ENCODE measurements around the gene EXOSC7. TPM values are rescaled to one million over a fixed set of nuclear protein-coding genes. Genes with fewer than 3 reads are reported as not detected.

The EXOSC7 gene
- 10 to 100 TPM; 44.2 to 70.8 (median 54.8) TPM for total RNA-seq

GRCh38 chr3:44976002-44976815 lies at the start of gene EXOSC7, which contains the start of gene ZDHHC3:
Gene EXOSC7 (plus strand): TSS chr3:44976244. CDS start chr3:44976278, 34 bp downstream.
Gene ZDHHC3 (minus strand): TSS chr3:44976174. CDS start chr3:44959436, 16,738 bp downstream.
- TF ChIP-seq, protein P1, sequence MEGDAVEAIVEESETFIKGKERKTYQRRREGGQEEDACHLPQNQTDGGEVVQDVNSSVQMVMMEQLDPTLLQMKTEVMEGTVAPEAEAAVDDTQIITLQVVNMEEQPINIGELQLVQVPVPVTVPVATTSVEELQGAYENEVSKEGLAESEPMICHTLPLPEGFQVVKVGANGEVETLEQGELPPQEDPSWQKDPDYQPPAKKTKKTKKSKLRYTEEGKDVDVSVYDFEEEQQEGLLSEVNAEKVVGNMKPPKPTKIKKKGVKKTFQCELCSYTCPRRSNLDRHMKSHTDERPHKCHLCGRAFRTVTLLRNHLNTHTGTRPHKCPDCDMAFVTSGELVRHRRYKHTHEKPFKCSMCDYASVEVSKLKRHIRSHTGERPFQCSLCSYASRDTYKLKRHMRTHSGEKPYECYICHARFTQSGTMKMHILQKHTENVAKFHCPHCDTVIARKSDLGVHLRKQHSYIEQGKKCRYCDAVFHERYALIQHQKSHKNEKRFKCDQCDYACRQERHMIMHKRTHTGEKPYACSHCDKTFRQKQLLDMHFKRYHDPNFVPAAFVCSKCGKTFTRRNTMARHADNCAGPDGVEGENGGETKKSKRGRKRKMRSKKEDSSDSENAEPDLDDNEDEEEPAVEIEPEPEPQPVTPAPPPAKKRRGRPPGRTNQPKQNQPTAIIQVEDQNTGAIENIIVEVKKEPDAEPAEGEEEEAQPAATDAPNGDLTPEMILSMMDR (IDR thresholded peaks at IDR 0.05; ENCODE audit: low read depth) = no peak

- TF ChIP-seq, protein P1 (IDR thresholded peaks at IDR 0.05; ENCODE audit: low read depth) = no peak
Observed at GRCh38 chr3:44926921-44927320, 49.1 kb upstream of the EXOSC7 start.

DNA sequence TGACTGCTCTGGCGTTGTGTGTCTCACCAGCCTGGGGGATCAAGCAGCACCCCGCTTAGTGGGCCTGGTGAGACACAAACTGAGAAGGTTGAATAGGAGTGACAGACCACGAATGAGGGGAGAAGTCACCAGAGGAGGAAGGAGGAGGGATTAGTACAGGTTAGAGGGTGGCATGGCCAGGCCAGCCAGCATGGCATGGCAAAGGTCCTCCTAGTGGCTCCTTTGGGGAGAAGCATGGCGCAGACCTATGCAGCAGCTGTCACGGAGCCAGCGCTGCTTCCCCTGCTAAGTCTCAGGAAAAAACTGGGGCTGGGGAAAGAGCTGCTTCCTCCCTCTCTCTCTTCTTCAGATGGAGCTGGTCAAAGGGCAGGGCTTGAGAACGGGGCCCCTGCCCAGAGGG lies 48.7 kb upstream of the EXOSC7 start:
- TF ChIP-seq, protein P1 (IDR thresholded peaks at IDR 0.05; ENCODE audit: low read depth) = no peak

DNA sequence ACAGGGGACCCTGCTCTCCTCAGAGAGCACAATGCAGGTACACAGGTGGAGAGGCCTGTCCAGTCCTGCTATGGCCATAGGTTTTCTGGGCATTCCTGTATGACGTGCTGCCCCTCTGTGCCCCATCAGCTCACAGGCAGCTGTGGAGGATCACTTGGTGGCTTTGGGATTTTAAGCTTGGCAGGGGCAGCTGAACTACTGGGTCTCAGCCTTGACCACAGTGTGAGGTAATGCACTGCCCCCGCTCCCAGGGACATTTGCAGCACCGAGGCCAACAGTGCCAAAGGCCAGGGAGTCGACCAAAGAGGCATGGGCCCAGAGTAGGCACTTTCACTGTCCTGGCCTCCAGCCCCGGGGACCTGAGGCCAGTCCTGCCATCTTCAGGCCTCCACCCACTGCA lies 46.3 kb upstream of the EXOSC7 start:
- TF ChIP-seq, protein P1 (IDR thresholded peaks at IDR 0.05; ENCODE audit: low read depth) = no peak

DNA sequence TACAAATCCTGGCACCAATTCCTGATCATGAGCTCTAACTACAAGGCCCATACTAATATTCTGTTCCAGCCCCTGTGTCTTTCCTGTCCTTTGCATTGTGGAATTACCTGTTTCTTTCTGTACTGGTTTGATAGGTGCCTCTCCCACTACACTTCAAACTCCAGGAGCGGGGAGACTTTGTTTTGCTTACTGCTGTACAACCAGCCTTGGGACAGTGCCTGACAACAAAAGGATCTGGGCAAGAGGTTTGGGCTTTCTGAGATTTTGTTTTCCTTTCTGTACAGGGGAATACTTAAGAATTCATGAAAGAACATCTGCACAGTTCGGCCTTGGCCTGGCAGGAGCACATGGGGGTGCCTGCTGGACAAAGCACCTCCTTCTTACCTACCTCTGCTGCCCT lies 45.1 kb upstream of the EXOSC7 start:
- TF ChIP-seq, protein P1 (IDR thresholded peaks at IDR 0.05; ENCODE audit: low read depth) = no peak

- TF ChIP-seq, protein P1 (IDR thresholded peaks at IDR 0.05; ENCODE audit: low read depth) = no peak
Observed at GRCh38 chr3:44931791-44932190, 44.3 kb upstream of the EXOSC7 start.

GRCh38 chr3:44932271-44932670 lies 43.8 kb upstream of the EXOSC7 start:
- TF ChIP-seq, protein P1 (IDR thresholded peaks at IDR 0.05; ENCODE audit: low read depth) = no peak

Data from subcutaneous adipose tissue (tissue), 4 donors.